Prostate gland (tissue), 2 donors: Measurements from ENCODE around the gene GTF3C2.

Source experiments
- POLR2A ChIP-seq: fragments of 450-650 bp; IDR thresholded peaks from one replicate; pipeline ENCODE4 v1.6.1; 2016; ENCODE audit warnings: antibody characterized with exemption, mild to moderate bottlenecking
- POLR2AphosphoS5 ChIP-seq: sonication (generic); formaldehyde crosslinking; IDR thresholded peaks from one replicate; pipeline ENCODE4 v1.6.1; 2017; ENCODE audit warnings: antibody characterized with exemption
- TF ChIP-seq, protein P1 (sequence below), 4 experiments: fragments of 200-600 bp in 2 of 4; fragments of 450-650 bp in 2 of 4; sonication (generic) in 2 of 4; IDR thresholded peaks; 1 replicate in 3 of 4; 2 replicates in 1 of 4; pipeline ENCODE4 v1.5.1; 2016 to 2019; ENCODE audit warnings: antibody characterized with exemption in 4 of 4, mild to moderate bottlenecking in 2 of 4, moderate library complexity in 2 of 4

GRCh38 chr2:27309651-27310050 is 46.9 kb downstream of the GTF3C2 start:
- TF ChIP-seq, protein P1, sequence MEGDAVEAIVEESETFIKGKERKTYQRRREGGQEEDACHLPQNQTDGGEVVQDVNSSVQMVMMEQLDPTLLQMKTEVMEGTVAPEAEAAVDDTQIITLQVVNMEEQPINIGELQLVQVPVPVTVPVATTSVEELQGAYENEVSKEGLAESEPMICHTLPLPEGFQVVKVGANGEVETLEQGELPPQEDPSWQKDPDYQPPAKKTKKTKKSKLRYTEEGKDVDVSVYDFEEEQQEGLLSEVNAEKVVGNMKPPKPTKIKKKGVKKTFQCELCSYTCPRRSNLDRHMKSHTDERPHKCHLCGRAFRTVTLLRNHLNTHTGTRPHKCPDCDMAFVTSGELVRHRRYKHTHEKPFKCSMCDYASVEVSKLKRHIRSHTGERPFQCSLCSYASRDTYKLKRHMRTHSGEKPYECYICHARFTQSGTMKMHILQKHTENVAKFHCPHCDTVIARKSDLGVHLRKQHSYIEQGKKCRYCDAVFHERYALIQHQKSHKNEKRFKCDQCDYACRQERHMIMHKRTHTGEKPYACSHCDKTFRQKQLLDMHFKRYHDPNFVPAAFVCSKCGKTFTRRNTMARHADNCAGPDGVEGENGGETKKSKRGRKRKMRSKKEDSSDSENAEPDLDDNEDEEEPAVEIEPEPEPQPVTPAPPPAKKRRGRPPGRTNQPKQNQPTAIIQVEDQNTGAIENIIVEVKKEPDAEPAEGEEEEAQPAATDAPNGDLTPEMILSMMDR (IDR thresholded peaks at IDR 0.05): no peak
- TF ChIP-seq POLR2A (no peak), POLR2AphosphoS5 (no peak)
